Ureter (tissue), 1 donor: ENCODE results near the gene FAM53A. TPM values are rescaled to one million over a fixed set of nuclear protein-coding genes. Genes with fewer than 3 reads are reported as not detected.

ENCODE experiments used
- DNase-seq: peaks from one replicate; pipeline ENCODE4 v3.0.0-alpha.2; 2020; ENCODE audit warnings: low spot score
- total RNA-seq: library from RNA; stranded (reverse); gene quantifications from one replicate; pipeline ENCODE4 v1.2.4, GENCODE V29; 2023
- donor health status: DM: yes; HTN: yes; CAD: no.

Gene FAM53A
- total RNA-seq, 1 donor from 2014 or later, result 2.5 TPM

DNA sequence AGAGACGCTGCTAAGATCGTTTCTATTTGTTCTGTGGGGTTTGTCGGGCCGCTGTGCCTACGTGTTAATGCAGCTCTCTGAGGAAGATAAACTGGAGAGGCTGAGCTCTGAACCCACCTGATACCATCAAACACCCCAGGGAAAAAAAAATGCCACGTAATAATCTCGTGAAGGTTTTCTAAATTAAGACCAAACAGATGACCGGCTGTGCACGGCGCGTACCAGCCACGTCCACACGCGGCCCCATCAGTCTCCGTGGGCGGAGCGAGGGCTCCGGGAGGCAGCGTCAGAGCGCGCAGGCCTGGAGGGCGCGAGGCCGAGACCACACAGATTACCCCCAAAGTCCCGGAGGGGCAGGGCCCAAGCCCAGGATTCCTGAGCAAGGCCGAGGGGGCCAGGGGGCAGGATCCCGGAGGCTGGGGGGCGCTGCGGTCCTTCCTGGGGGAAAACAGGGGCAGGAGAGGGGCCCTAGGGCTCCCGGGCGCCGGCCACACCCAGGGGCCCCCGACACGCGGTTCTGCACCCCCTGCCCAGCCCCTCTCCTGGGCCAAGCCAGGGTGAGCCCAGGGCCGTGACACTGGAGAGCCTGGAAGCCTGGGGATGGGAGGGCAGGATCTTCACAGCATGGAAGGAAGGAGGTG lies 91.9 kb downstream of the FAM53A start:
- DNase-seq, result no peak

DNA sequence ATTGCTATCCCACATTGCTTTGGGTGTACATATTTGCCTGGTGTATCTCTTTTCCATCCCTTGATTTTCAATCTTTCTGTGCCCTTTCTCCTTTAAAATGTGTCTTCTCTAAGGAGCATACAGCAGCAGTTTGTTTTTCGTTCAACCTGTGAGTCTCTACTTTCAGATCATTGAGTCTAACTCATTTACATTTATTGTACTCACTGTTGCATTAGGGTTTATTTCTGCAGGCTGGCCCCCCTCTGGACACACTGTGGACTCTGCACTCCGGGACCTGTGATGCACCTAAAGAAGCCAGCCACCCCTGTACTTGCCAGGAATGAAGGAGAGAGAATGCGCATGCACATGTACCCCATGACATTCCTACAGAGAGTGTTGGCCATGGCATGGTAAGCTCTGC lies 93.0 kb downstream of the FAM53A start:
- no peak for DNase-seq

DNA sequence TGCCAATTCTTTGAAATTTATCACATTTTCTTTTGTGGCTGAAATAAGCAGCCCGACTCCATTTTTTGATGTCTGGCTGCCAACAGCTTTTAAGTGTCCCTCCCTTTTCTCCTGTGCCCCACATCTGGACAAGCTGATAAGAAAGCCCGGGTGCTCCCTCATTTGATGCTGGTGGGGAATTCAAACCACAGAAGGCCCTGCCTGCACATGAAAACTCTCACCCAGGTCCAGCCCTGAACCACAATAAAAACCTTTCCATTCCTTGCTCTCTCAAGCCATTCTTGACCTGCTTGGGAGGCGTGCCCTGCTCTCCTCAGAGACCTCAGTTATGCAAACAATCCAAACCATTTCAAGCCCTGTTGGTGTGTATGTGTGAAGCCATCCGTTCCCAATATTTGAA lies 93.9 kb downstream of the FAM53A start:
- no peak for DNase-seq

Other genes with a start within 250 kb of the FAM53A start
- 29.4 TPM for gene SLBP, start 28.0 kb upstream of the FAM53A start, total RNA-seq
- gene TMEM129, start 37.0 kb upstream of the FAM53A start, total RNA-seq, result 38.4 TPM
- gene TACC3, start 37.2 kb upstream of the FAM53A start, total RNA-seq, result 8.3 TPM
- gene FGFR3, start 109.0 kb upstream of the FAM53A start, total RNA-seq, result 121 TPM
- gene LETM1, start 171.8 kb upstream of the FAM53A start, total RNA-seq, result 56.1 TPM
- gene NSD2, start 187.1 kb upstream of the FAM53A start, total RNA-seq, result 41.5 TPM